Stomach (tissue), 4 donors: ENCODE results near the gene DPYSL3.

Experiments
- POLR2A ChIP-seq, 4 donors: fragments of 450-650 bp; IDR thresholded peaks; one replicate each; pipeline ENCODE4 v1.6.1; 2016; ENCODE audit warnings: antibody characterized with exemption in 4 of 4, control low read depth in 2 of 4, mild to moderate bottlenecking in 1 of 4, moderate library complexity in 1 of 4
- POLR2AphosphoS5 ChIP-seq, 3 donors: sonication (generic); formaldehyde crosslinking; IDR thresholded peaks; one replicate each; pipeline ENCODE4 v1.6.1; 2016; ENCODE audit warnings: antibody characterized with exemption in 3 of 3
- TF ChIP-seq, protein P1 (sequence below), 7 experiments: fragments of 450-650 bp in 4 of 7; fragments of 200-600 bp in 3 of 7; sonication (generic) in 3 of 7; IDR thresholded peaks; one replicate each; pipeline ENCODE4 v1.5.1; 2016 to 2019; ENCODE audit warnings: antibody characterized with exemption in 7 of 7, control low read depth in 2 of 7, mild to moderate bottlenecking in 1 of 7

DNA sequence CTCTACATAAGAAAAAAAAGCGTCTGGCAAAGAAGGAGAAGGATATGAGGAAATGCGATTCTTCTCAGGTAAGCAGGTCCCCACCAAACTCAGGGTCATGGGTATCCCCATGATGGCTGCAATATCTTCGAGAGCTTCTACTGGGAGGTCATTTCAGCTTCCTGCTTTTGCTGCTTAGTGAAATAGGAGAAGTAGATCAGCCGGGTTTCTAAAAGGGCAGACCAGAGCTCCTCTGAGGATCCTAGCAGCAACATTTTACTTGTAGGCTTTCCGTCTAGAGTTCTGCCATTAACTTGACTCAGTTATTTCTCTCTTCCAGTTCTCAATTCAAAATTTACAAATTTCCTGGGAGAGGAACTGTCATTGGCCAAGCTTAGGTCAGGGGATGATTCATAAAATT is 134.7 kb downstream of the DPYSL3 start:
- TF ChIP-seq, protein P1, sequence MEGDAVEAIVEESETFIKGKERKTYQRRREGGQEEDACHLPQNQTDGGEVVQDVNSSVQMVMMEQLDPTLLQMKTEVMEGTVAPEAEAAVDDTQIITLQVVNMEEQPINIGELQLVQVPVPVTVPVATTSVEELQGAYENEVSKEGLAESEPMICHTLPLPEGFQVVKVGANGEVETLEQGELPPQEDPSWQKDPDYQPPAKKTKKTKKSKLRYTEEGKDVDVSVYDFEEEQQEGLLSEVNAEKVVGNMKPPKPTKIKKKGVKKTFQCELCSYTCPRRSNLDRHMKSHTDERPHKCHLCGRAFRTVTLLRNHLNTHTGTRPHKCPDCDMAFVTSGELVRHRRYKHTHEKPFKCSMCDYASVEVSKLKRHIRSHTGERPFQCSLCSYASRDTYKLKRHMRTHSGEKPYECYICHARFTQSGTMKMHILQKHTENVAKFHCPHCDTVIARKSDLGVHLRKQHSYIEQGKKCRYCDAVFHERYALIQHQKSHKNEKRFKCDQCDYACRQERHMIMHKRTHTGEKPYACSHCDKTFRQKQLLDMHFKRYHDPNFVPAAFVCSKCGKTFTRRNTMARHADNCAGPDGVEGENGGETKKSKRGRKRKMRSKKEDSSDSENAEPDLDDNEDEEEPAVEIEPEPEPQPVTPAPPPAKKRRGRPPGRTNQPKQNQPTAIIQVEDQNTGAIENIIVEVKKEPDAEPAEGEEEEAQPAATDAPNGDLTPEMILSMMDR (IDR thresholded peaks at IDR 0.05), result no peak
- TF ChIP-seq POLR2A (IDR thresholded peaks at IDR 0.05) (no peak), POLR2AphosphoS5 (IDR thresholded peaks at IDR 0.05) (no peak)
